CD14-positive monocyte (primary cell): Measurements from ENCODE around the gene NTNG2. TPM values are rescaled to one million over a fixed set of nuclear protein-coding genes. Genes with fewer than 3 reads are reported as not detected.

Experiments used
- DNase-seq, 3 donors: peaks; one replicate each; pipeline ENCODE4 v3.0.0-alpha.2; 2011 to 2022
- H2AFZ ChIP-seq: 2 replicates; pipeline ENCODE4 v1.6.0; 2012; ENCODE audit warnings: mild to moderate bottlenecking, low read depth, low read length, inconsistent platforms; ENCODE audit not compliant: insufficient read depth, poor library complexity, severe bottlenecking
- H3K27ac ChIP-seq, 2 donors: 1 replicate in 1 of 2; 2 replicates in 1 of 2; pipeline ENCODE4 v1.5.1; 2012 to 2013; ENCODE audit warnings: low read length in 2 of 2, control low read depth in 1 of 2, inconsistent platforms in 1 of 2, low read depth in 1 of 2, mild to moderate bottlenecking in 1 of 2
- H3K27me3 ChIP-seq, 2 donors: one replicate each; pipeline versions ENCODE4 v1.6.0 to v1.6.1; 2011 to 2013; ENCODE audit warnings: low read length in 2 of 2; ENCODE audit not compliant: control insufficient read depth in 2 of 2, insufficient read depth in 2 of 2
- H3K36me3 ChIP-seq, 2 donors: replicated peaks in 1 of 2; 1 replicate in 1 of 2; 2 replicates in 1 of 2; pipeline versions ENCODE4 v1.5.1 to v1.6.1; 2012 to 2013; ENCODE audit warnings: low read length in 2 of 2, control low read depth in 1 of 2, inconsistent platforms in 1 of 2, mild to moderate bottlenecking in 1 of 2; ENCODE audit not compliant: insufficient read depth in 2 of 2, control insufficient read depth in 1 of 2
- H3K4me1 ChIP-seq, 2 donors: 1 replicate in 1 of 2; 2 replicates in 1 of 2; pipeline versions ENCODE4 v1.5.1 to v1.6.1; 2012 to 2013; ENCODE audit warnings: low read length in 2 of 2, control low read depth in 1 of 2, inconsistent platforms in 1 of 2, mild to moderate bottlenecking in 1 of 2, moderate library complexity in 1 of 2; ENCODE audit not compliant: insufficient read depth in 2 of 2, control insufficient read depth in 1 of 2
- H3K4me2 ChIP-seq: replicated peaks from 2 replicates; pipeline ENCODE3; 2012; ENCODE audit warnings: low read length, moderate library complexity, mild to moderate bottlenecking; ENCODE audit not compliant: poor library complexity, severe bottlenecking; ENCODE audit errors: extremely low read depth
- H3K4me3 ChIP-seq, 3 experiments: fragments of 200-600 bp in 1 of 3; sonication (generic) in 1 of 3; replicated peaks in 1 of 3; 1 replicate in 2 of 3; 2 replicates in 1 of 3; pipeline ENCODE4 v1.5.1; 2011 to 2013; ENCODE audit warnings: low read length in 3 of 3, mild to moderate bottlenecking in 3 of 3, control low read depth in 2 of 3, low read depth in 2 of 3, inconsistent platforms in 1 of 3, moderate library complexity in 1 of 3
- H3K79me2 ChIP-seq: 2 replicates; pipeline ENCODE4 v1.6.0; 2012; ENCODE audit warnings: mild to moderate bottlenecking, control low read depth, inconsistent platforms, low read length, moderate library complexity; ENCODE audit not compliant: insufficient read depth
- H3K9ac ChIP-seq: 2 replicates; pipeline ENCODE4 v1.6.0; 2017; ENCODE audit warnings: low read length, mild to moderate bottlenecking; ENCODE audit not compliant: insufficient read depth, poor library complexity, severe bottlenecking
- H3K9me3 ChIP-seq, 2 donors: replicated peaks in 1 of 2; 1 replicate in 1 of 2; 2 replicates in 1 of 2; pipeline versions ENCODE4 v1.5.1 to v1.6.1; 2012 to 2013; ENCODE audit warnings: low read length in 2 of 2, control low read depth in 1 of 2; ENCODE audit not compliant: control insufficient read depth in 1 of 2, insufficient read depth in 1 of 2
- H4K20me1 ChIP-seq: 2 replicates; pipeline ENCODE4 v1.6.0; 2012; ENCODE audit warnings: mild to moderate bottlenecking, low read length, control low read depth, moderate library complexity; ENCODE audit not compliant: insufficient read depth
- H3K27ac Mint-ChIP-seq, 7 donors: one replicate each; pipeline ENCODE4 v1.8.0; 2020; ENCODE audit warnings: mild to moderate bottlenecking in 7 of 7, mixed read lengths in 7 of 7, moderate library complexity in 6 of 7, inconsistent platforms in 2 of 7
- H3K27me3 Mint-ChIP-seq, 3 donors: one replicate each; pipeline ENCODE4 v1.8.0; 2021 to 2022; ENCODE audit warnings: low read depth in 3 of 3, mild to moderate bottlenecking in 3 of 3, mixed read lengths in 3 of 3, moderate library complexity in 3 of 3, inconsistent platforms in 1 of 3
- H3K36me3 Mint-ChIP-seq, 2 donors: one replicate each; pipeline ENCODE4 v1.8.0; 2020; ENCODE audit warnings: mixed read lengths in 2 of 2, inconsistent platforms in 1 of 2, mild to moderate bottlenecking in 1 of 2
- H3K4me1 Mint-ChIP-seq: one replicate; pipeline ENCODE4 v1.8.0; 2020; ENCODE audit warnings: mild to moderate bottlenecking, mixed read lengths
- H3K4me3 Mint-ChIP-seq, 2 donors: one replicate each; pipeline ENCODE4 v1.8.0; 2020; ENCODE audit warnings: mild to moderate bottlenecking in 2 of 2, mixed read lengths in 2 of 2, moderate library complexity in 1 of 2
- H3K9me3 Mint-ChIP-seq, 7 donors: one replicate each; pipeline ENCODE4 v1.8.0; 2020 to 2022; ENCODE audit warnings: mixed read lengths in 7 of 7, mild to moderate bottlenecking in 6 of 7, moderate library complexity in 6 of 7, inconsistent platforms in 2 of 7
- CTCF ChIP-seq: fragments of 200-600 bp; IDR thresholded peaks from one replicate; pipeline ENCODE4 v1.8.0; 2022; ENCODE audit warnings: antibody characterized with exemption, mild to moderate bottlenecking
- whole genome bisulfite sequencing: methylation state at CpG from one replicate; pipeline ENCODE4 v1.1.5; 2013; ENCODE audit warnings: missing lambda C conversion rate; ENCODE audit not compliant: insufficient coverage; 5-methylcytosine and 5-hydroxymethylcytosine counted together
- intact Hi-C, 2 donors: fragments of 100-400 bp; cut with micrococcal nuclease; formaldehyde crosslinking; loops; one replicate each; pipeline versions ENCODE4 v1.15.0 to v1.15.1; 2023
- polyA plus RNA-seq, 3 donors: library from polyadenylated mRNA; depleted of rRNA in 1 of 3; unstranded in 2 of 3; stranded (reverse) in 1 of 3; fragments of 300-500 nt in 2 of 3; fragments of >200 nt in 1 of 3; fragmentation: Illumina TruSeq in 2 of 3; gene quantifications; 1 replicate in 2 of 3; 2 replicates in 1 of 3; pipeline ENCODE4 v1.2.3, GENCODE V29; 2012 to 2021

NTNG2 gene
- polyA plus RNA-seq, 3 donors, result 2.1 to 10.0 (median 5.0) TPM

GRCh38 chr9:132234535-132234934, 72.7 kb downstream of the NTNG2 start:
- Histone ChIP-seq H3K79me2 (no peaks in the 10 kb centered on the region), H3K27me3 (peaks cover 0 to 2% of the 10 kb centered on the region in 2 donors), H3K4me3 (no peak overlapping the region), H3K9me3 (no peaks in the 10 kb centered on the region), H3K9ac (no peak overlapping the region), H3K4me2 (no peak overlapping the region), H3K4me1 (peaks cover 16 to 19% of the 10 kb centered on the region in 2 donors), H3K27ac (no peak overlapping the region), H2AFZ (no peak overlapping the region), H4K20me1 (no peaks in the 10 kb centered on the region), H3K36me3 (no peaks in the 10 kb centered on the region)
- 90% methylated on average over 12 of the region's 12 CpGs for WGBS
- H3K4me1 Mint-ChIP-seq, result peaks cover 13% of the 10 kb centered on the region
- peaks cover 8 to 27% (median 24%) of the 10 kb centered on the region in 3 donors for H3K27me3 Mint-ChIP-seq
- intact Hi-C loops, result no loop called here
- H3K9me3 Mint-ChIP-seq, result no peaks in the 10 kb centered on the region
- H3K4me3 Mint-ChIP-seq, result no peak overlapping the region
- H3K27ac Mint-ChIP-seq, result no peak overlapping the region
- no peaks in the 10 kb centered on the region for H3K36me3 Mint-ChIP-seq
- TF ChIP-seq CTCF, result no peak
- DNase-seq, result no peak

- peaks cover 18% of the 10 kb centered on the region for H3K4me1 Mint-ChIP-seq
- peaks cover 0 to 2% of the 10 kb centered on the region in 2 donors for H3K27me3 ChIP-seq
- no peak for TF ChIP-seq CTCF
Measured at GRCh38 chr9:132235125-132235524, 73.3 kb downstream of the NTNG2 start.

More at GRCh38 chr9:132235125-132235524, 73.3 kb downstream of the NTNG2 start:
- H2AFZ ChIP-seq, result no peak overlapping the region
- no peaks in the 10 kb centered on the region for H3K79me2 ChIP-seq
- H4K20me1 ChIP-seq, result no peaks in the 10 kb centered on the region
- 92% methylated on average over 7 of the region's 9 CpGs for WGBS
- Mint-ChIP-seq H3K36me3 (no peaks in the 10 kb centered on the region), H3K27ac (no peak overlapping the region), H3K9me3 (no peaks in the 10 kb centered on the region), H3K27me3 (peaks cover 8 to 27% (median 24%) of the 10 kb centered on the region in 3 donors), H3K4me3 (no peak overlapping the region)
- no peak overlapping the region for H3K27ac ChIP-seq
- H3K4me2 ChIP-seq, result no peak overlapping the region
- no peak for DNase-seq
- H3K9me3 ChIP-seq, result no peaks in the 10 kb centered on the region
- H3K36me3 ChIP-seq, result no peaks in the 10 kb centered on the region
- no peak overlapping the region for H3K9ac ChIP-seq
- no peak overlapping the region for H3K4me3 ChIP-seq
- intact Hi-C loops, result no loop called here
- H3K4me1 ChIP-seq, result peaks cover 22 to 25% of the 10 kb centered on the region in 2 donors
